ENCODE data around the gene HS3ST6.
"Not testable (repeated sequence)": the region's sequence is repeated elsewhere in the genome, so short reads cannot be mapped to it uniquely, and the experiment has no call there.

Gene HS3ST6

DNA sequence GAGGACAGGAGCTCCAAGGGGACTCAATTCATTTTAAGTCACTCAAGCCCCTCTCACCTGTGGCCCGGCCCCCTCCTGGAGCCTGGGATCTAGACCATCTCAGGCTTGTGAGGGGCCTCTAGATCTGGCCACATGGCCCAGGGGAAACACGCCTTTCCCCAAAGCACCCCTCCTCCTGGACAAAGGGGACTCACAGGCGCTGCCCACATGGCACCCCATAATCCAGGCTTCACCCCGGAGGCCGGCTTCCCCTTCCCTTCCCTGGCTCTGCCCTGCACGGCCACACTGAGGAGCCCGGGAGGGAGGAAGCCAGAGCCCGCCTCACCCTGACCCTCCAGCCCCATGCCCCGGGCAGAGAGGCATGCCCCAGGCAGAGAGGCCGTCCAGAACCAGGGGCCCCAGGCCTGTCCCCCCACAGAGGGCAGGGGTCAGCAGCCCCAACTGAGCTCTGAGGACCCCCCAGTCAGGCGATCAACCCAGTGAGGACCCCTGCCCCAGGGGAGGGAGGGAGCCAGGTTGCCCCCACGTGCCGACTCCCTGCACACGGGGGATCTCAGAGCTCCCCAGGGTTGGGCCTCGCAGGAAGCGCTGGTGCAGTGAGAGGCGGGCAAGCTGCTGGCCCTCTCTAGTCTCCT lies 10.9 kb downstream of the HS3ST6 start:
- no peak for DNase-seq (ENCODE audit: low spot score)

DNA sequence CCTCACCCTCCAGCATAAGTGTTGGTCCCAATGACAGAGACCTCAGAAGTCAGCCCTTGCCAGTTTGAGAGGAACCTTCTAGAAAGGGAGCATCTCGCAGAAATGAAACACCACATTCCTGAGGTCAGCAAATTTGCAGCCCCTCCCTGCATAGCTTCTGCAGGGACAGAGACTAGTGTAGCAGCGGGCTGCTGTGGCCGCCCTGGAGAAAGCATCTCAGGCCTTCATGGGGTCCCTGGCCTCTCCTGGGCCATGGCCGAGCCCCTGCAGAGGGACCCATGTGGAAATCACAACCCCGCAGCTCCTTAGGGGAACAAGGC lies 11.4 kb downstream of the HS3ST6 start:
- no peak for DNase-seq (ENCODE audit: low spot score)

DNA sequence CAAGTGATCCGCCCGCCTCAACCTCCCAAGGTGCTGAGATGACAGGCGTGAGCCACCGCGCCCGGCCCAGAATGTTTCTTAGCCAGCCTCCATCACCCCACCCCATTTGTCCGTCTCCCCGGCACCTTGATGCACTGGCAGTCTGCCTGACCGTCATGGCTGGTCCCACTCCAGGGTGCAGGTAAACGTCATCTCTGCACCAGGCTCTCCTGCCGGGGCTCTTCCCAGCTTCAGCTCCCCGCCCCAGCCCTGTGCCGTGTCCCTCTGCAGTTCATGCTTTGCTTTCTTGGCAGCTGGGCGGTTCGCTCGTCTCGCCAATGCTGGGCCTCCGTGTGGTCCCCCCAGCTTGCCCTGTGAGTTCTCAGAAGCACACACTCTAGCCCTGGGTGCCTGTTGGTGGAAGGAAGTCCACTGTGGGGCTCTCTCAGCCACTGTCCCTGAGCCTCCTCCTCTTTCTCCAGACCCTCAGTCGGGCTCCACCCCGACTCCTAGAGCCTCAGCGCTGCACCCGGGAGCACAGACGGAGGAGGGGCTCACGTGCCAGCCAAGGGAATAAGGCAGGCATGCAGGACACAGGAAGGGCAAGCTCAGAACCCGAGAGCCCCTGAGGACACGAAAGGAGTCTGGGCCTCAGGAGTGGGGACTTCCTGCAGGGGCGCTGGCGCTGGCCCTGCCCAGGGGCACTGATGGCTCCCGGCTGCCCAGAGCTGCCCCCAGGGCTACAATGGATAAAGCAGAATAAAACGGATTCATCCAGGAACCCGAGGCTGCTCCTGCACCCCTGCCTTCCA lies 12.0 kb downstream of the HS3ST6 start:
- DNase-seq (ENCODE audit: low spot score), result no peak

DNA sequence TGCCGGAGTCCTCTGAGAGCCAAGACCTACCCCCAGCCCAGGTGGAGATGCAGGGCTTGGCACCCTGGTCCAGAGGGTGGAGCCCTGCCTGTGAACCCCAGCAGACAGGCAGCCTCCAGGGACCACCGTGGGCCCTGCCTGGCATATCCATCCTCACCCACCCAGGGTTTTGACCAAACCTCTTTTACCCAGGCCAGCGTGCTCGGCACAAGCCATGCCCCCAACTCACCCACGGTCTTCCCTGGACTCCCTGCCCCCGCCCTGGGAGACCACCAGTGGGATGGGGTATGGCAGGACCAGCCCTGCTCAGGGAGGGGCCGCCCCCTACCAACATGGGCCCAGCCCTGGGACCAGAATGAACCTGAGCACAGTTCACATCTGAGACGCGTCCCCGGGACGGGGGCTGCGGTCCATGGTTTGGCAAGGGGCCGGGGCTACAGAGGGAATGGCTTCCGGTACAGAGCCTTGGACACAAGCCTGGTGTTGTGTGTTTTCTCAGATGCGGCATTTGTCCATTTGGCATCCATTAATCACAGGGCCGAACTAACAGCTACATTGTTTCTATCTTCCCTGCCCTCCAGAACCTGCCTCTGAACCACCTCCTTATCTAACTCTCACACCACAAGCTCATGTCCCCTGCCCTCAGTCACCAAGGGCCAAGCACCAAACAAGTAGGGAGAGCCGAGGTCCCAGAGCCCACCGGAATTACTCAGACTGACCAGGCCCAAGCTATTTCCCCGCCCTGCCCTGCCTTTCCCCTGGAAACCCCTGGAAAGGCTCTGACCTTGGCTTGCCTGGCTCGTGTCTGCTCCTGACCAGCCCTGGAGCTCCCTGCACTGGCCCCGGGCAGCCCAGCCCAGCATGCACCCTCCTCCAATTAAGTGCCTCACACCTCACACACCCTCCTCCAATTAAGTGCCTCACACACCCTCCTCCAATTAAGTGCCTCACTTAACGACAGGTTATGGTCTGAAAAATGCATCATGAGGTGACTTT lies 14.1 kb downstream of the HS3ST6 start:
- no peak for DNase-seq (ENCODE audit: low spot score)

DNA sequence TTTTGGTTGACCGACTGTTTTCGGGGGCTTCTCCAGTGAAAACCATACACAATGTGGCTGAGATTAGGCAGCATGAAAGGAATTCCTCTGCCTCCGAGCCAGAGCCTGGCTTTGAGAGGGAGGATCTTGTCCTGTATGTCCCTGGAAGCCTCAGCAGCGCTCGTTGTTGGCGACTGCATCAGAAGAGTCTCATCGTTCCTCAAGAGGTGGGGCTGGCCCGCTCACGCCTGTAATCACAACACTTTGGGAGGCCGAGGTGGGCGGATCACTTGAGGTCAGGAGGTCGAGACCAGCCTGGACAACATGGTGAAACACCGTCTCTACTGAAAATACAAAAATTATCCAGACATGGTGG lies 15.0 kb downstream of the HS3ST6 start:
- no peak for DNase-seq (ENCODE audit: low spot score)

DNA sequence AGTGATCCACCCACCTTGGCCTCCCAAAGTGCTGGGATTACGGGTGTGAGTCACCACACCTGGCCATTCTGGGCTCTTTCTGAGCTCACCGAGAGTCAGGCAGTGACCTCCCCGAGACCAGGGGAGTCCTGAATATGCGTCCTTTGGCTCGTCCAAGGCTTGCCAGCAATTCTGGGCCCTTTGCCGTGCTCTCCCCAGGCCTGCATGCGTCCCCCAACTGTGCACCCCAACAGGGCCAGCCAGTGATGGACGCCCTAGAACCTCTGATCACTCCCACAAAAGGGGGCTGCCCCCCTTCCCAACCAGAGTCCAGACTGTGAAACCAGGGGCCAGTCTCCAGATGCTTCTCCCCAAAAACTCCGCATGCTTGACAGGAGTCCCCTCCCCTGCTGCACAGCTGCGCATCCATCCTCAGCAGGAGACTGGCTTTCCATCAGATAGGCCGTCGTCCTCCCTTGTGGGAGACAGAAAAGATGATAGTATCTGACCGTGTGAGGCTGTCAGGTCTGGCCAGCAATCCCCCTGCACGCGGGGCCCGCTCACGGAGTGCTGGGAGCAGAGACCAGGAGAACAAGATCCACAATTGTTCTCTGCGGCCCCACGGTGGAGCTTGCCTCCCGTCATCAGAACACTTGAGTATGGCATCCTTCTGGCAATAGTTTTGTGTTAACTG lies 15.5 kb downstream of the HS3ST6 start:
- no peak for DNase-seq (ENCODE audit: low spot score)

DNA sequence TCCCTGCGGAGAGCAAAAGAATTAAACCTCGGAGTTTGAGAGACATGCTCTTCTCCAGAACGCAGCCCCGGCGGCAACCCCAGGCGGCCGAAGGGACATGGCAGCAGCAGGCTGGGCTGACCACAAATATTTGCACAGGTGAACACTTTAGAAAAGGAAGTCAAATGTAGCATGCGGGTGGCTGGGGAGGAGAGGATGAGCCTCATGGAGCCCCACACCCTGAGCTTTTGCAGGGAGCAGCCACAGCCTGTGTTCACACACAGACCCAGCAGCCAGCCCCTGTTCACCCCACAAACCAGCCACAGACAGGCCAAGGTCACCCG lies 17.8 kb downstream of the HS3ST6 start:
- DNase-seq (ENCODE audit: low spot score), result no peak

DNA sequence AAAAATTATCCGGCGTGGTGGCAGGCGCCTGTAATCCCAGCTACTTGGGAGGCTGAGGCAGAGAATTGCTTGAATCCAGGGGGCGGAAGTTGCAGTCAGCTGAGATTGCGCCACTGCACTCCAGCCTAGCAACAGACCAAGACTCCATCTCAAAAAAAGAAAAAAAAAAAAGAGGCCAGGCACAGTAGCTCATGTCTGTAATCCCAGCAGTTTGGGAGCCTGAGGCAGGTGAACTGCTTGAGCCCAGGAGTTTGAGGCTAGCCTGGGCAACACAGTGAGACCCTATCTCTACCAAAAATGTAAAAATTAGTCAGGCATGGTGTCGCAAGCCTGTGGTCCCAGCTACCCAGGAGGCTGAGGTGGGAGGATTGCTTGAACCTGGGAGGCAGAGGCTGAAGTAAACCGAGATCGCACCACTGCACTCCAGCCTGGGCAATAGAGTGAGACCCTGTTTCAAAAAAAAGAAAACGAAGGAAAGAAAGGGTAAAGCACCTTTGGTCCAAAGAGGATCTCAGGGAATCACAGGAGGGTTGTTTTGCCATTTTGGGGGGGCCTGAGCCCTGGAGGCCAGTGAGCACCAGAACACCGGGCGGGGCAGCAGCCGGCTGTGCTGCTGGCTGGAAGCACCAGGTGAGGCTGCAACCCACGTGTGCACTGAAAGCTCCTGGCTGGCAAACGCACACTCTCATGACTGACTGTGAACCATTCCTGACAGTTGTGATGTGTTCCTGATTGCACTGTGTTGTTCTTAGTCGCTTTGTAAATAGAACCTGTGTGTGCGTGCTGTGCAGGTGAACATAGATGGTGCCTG lies 18.4 kb downstream of the HS3ST6 start:
- no peak for DNase-seq (ENCODE audit: low spot score)

DNA sequence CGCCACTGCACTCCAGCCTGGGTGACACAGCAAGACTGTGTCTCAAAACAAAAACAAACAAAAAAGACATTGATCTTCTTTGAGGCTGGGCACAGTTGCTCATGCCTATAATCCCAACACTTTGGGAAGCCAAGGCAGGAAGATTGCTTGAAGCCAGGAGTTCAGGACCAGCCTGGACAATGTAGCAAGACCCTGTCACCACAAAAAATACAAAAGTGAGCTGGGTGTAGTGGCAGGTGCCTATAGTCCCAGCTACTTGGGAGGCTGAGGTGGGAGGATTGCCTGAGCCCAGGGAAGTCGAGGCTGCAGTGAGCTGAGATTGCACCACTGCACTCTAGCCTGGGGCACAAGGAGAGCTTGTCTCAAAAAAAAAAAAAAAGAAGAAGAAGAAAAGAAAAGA lies 20.5 kb downstream of the HS3ST6 start:
- DNase-seq (ENCODE audit: low spot score), result not testable (repeated sequence)

DNA sequence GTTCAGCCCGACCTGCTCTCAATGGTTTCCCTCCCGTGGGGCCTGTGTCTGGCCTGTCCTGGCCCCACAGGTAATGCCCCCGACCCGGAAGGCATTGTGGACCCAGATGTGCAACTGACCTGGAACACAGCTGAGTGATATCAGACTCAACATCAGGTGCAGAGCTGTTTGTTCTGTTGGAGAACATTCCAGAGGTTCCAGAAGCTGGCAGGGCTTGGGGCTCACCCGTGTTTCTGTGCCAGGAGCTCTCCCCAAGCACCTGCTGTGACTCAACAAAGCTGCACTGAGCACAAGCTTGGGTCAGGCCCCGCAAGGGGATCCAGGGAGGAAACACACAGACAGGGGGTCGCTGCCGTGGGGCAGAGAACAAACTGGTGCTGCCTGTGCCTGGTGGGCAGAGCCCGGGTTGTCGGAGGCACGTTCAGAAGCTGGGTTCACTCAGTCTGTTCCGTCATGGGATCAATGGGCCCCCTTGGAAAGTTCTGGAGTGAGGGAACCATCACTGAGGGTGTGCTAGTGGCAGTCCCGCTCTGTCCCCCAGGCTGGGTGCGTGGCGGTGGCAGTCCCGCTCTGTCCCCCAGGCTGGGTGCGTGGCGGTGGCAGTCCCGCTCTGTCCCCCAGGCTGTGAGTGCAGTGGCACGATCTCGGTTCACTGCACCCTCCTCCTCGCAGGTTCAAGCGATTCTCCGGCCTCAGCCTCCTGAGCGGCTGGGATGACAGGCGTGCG lies 22.1 kb downstream of the HS3ST6 start:
- DNase-seq (ENCODE audit: low spot score), result no peak

DNA sequence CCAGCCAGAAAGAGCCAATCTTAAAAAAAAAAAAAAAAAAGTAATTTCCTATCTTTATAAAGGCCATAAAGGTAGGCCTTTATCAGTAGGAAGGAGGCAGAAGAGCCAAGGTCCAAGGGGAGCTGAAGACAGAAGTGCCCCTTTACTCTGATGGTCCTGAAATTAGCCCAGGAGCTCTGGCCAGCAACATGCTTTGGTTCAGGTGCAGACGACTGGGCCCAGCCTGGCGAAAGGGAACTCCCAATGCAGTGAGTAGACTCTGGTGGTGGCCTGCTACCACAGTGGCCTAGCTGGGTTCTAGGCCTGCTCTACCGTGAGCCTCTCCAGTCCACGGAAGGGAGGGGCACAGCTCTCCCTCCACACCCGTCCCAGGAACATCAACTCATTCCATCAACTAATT lies 23.1 kb downstream of the HS3ST6 start:
- DNase-seq (ENCODE audit: low spot score), result no peak

DNA sequence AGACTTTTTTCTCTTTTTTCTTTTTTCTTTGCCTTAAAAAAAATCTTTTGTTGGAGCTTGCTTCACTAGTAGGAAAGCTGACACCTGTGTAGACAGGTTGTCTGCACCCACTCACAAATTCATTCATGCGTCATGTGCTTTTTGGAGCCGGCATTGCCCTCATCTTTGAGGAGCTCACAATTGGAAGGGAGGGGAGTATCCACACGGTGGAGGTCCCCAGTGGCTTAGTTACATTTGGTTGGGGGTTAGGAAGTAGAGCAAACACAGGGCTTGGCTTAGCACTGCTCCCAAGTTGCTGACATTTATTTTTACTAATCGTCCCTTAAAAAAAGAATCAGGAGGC lies 27.5 kb downstream of the HS3ST6 start:
- no peak for DNase-seq (ENCODE audit: low spot score)

DNA sequence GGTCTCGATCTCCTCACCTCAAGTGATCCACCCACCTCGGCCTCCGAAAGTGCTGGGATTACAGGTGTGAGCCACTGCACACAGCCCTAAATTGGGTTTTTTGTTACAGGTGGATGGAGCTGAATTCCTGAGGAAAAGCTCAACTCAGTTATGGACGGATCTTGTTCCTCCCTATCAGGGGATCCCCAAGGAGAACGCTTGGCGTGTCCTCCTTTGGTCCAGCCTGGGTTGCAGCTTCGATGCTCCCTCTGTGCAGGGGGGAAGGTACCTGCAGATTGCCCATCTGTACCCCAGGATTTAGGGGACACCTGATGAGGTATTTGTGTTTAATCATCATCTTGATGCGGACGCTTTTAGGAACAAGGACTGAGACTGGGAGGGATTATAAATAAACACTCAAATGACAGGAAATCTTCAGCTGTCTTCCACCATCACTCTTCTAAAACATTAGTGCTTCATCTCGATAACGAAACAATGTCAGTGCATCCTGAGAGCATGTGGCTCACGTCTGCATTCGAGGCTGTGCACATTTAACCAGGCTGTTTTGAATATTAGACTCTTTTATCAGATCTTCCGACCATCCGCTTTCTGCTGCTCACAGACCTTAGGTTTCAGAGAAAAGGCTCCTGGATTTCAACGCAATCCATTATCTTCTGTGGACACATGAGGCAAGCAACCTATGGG lies 28.0 kb downstream of the HS3ST6 start:
- no peak for DNase-seq (ENCODE audit: low spot score)

DNA sequence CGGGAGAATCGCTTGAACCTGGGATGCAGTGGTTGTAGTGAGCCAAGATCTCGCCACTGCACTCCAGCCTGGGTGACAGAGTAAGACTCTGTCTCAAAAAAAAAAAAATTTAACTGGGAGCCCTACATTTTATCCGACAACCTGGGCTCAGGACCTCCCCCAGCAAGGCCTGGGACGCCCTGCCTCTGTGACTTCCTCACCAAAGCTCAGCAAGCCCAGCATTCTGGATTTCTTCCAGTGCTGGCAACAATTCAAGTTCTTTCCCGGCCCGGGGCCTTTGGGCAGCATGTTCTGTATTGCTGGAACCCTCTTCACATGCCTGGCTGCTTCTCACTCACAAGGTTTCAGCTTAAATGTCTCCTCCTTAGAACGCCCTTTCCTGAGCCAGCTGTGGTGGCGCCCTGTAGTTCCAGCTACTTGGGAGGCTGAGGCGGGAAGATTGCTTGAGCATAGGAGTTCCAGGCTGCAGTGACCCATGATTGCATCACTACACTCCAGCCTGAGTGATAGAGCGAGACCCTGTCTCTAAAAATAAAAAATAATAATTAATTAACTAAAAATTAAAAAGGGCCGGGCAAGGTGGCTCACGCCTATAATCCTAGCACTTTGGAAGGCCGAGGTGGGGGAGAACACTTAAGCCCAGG lies 30.4 kb downstream of the HS3ST6 start:
- no peak for DNase-seq (ENCODE audit: low spot score)

DNA sequence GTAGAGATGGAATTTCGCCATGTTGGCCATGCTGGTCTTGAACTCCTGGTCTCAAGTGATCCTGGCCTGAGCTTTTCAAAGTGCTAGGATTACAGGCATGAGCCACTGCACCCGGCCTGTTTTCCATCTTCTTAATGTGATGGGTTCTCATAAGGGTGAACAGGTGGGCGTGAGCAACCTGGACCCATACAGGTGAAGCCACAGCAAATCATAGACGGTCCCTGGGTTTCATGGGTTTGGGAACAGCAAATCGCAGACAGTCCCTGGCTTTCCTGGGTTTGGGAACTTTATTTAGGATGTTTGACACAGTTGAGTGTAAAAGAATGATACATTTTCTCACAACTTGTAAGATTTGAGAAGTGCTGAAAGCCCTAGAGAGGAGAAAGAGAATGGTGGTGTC lies 33.3 kb downstream of the HS3ST6 start:
- DNase-seq (ENCODE audit: low spot score), result no peak

DNA sequence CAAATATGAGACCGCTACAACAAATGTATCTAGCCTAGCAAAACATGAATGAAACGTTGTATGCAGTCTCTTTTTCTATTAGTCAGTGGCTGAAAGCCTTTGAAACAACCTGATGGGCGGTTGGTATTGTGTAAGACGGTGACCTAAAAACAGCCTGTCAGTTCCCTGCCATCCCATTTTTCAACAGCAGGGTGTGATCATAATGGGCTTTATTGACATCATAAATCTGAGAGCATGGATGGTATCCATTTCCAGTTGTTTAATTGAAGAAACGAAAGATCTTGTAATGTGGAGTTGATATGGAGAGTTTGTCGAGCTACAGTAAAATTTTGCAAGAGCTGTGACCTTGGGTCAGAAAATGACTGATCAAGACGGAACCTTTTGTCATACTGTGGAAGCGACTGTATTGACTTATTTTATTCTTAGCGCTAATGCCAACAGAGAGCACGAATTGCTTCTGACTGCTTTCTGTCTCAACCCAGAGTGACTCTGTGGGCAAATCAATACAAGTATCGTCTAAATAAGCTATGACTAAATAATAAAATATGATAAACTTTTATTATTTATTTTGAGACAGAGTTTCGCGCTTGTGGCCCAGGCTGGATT lies 34.0 kb downstream of the HS3ST6 start:
- DNase-seq (ENCODE audit: low spot score), result no peak

DNA sequence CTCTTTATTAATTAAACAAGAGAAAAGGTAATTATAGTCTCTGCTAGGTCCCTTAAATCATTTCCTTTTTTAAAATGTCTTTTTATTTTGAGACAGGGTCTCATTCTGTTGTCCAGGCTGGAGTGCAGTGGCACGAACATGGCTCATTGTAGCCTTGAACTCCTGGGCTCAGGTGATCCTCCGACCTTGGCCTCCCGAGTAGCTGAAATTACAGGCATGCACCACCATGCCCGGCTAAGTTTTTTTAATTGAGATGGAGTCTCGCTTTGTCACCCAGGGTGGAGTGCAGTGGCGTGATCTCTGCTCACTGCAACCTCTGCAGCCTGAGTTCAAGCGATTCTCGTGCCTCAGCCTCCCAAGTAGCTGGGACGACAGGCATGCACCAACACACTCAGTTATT lies 37.0 kb downstream of the HS3ST6 start:
- DNase-seq (ENCODE audit: low spot score), result not testable (repeated sequence)

DNA sequence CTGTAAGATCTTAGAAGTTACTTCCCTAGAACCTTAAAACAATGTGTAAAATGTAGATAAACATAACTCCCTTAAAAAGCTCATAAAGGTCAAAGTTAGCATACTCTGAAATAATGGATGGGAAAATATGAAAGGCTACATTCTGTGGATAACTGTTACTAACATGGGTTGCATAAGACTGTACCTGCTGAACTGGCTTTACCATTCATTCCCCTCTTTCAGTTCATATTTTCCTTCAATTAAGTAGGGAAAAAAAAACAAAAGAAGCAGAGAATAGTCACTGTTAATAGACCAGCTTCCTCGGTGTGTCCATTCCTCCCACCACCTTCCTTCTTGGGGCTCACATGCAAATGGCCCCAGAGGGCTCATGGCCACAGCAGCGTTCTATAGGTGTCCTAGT lies 38.7 kb downstream of the HS3ST6 start:
- no peak for DNase-seq (ENCODE audit: low spot score)

DNA sequence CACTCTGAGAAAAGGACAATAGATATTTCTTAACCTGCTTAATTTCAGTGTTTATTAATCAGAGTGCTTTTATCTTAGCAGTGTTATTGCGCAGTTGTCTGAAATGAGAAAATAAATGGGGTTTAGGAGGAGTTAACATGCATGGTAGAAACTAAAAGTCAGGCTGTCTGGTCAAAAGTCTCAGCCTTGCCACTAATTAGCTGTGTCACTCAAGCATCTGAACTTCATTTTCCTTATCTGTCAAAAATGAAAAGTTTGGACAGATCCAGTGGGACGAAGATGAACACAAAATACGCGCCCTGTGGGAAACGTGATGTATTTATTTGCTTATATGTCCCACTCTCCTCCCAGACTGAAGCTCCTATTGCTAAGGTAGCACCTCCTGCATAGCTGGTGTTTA lies 40.0 kb downstream of the HS3ST6 start:
- DNase-seq (ENCODE audit: low spot score), result no peak

DNA sequence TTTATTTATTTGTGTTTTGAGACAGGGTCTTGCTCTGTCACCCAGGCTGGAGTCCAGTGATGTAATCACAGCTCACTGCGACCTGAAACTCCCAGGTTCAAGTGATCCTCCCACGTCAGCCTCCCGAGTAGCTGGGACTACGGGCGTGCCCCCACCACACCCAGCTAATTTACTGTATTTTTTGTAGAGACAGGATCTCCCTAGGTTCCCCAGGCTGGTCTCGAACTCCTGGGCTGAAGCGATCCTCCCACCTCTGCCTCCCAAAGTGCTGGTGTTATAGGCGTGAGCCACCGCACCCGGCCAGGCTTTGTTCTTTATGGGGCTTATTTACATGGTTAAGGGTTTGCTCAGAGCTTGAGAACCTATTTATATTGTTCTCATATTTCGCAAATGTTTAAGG lies 40.4 kb downstream of the HS3ST6 start:
- no peak for DNase-seq (ENCODE audit: low spot score)
